GM21786 (cell line): ENCODE results near the gene NOXA1.

Experiments
- ATAC-seq: cut with Tn5 transposase; IDR thresholded peaks from one replicate; pipeline ENCODE4 v1.9.1; 2021; ENCODE audit not compliant: unreplicated experiment

NOXA1 gene

DNA sequence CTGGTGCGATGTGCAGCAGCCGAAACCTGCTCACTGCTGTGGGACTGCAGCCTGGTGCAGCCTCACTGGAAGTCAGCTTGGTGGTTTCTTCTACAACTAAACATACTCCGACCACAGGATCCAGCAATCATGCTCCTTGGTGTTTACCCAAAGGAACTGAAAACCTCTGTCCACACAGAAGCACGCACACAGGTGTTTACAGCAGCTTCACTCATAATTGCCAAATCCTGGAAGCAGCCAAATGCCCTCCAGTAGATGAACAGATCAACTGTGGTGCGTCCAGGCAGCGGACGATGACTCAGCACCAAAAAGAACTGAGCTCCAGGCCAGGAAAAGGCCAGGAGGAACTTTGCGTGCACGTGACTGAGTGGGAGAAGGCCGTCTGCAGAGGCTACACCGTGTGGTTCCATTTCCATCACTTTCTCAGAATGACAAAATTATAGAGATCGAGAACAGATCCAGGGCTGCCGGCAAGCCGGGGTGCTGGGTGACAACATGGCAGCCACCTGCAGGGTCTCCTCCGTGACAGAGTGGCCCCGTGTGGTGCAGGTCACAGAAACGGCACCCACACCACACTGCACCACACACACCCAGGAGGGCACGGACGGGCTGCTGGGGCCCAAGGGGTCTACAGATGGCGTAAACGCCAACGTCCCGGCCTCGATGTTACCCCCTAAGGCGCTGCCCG lies 59.0 kb downstream of the NOXA1 start:
- ATAC-seq: no peak
